ENCODE results near the gene ZNF865.

The ZNF865 gene

DNA sequence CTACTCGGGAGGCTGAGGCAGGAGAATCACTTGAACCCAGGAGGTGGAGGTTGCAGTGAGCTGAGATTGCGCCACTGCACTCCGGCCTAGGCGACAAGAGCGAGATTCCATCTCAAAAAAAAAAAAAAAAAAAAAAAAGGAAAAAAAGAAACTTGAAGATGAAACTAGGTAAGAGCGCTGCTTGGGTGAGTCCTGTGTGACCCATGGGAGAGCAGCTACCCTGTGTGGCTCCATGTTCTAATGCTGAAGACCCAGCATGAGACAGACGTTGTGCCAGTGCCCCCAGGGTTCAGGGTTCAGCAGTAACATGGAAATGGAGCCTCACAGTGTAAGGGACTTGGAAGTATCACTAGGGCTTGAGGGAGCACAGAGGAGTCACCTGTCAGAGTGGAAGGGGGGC, 13.0 kb downstream of the ZNF865 start:
- in situ Hi-C loops (cut with HindIII; ENCODE audit: low sequenced_read_pairs) = no loop called here
- no peak overlapping the region for H3K4me3 ChIP-seq (ENCODE audit: low read depth, low read length)
- TF ChIP-seq, protein P1, sequence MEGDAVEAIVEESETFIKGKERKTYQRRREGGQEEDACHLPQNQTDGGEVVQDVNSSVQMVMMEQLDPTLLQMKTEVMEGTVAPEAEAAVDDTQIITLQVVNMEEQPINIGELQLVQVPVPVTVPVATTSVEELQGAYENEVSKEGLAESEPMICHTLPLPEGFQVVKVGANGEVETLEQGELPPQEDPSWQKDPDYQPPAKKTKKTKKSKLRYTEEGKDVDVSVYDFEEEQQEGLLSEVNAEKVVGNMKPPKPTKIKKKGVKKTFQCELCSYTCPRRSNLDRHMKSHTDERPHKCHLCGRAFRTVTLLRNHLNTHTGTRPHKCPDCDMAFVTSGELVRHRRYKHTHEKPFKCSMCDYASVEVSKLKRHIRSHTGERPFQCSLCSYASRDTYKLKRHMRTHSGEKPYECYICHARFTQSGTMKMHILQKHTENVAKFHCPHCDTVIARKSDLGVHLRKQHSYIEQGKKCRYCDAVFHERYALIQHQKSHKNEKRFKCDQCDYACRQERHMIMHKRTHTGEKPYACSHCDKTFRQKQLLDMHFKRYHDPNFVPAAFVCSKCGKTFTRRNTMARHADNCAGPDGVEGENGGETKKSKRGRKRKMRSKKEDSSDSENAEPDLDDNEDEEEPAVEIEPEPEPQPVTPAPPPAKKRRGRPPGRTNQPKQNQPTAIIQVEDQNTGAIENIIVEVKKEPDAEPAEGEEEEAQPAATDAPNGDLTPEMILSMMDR (IDR thresholded peaks at IDR 0.05; ENCODE audit: low read depth, low read length) = no peak
- no peak for DNase-seq (ENCODE audit: low read depth, low spot score)

DNA sequence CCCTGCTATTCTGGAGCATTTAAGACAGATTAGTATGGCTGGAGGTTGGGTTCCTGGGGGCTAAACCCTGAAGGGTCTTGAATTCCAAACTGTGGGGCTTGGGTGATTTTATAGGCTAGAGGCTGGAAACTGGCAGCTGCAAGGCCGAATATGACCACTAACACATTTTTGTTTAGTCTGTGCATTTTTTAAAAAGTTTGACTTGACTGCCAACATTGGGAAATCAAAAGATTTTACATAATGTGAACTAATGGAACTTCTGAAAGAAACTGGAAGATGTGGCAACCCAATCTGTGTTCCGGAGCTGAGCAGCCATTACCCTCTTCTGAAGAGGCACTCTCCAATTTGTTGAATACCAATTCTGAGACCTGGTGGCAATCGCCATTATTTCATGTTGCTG, 13.8 kb downstream of the ZNF865 start:
- in situ Hi-C loops (cut with HindIII; ENCODE audit: low sequenced_read_pairs) = no loop called here
- no peak overlapping the region for H3K4me3 ChIP-seq (ENCODE audit: low read depth, low read length)
- no peak for DNase-seq (ENCODE audit: low read depth, low spot score)
- TF ChIP-seq, protein P1 (IDR thresholded peaks at IDR 0.05; ENCODE audit: low read depth, low read length) = no peak

DNA sequence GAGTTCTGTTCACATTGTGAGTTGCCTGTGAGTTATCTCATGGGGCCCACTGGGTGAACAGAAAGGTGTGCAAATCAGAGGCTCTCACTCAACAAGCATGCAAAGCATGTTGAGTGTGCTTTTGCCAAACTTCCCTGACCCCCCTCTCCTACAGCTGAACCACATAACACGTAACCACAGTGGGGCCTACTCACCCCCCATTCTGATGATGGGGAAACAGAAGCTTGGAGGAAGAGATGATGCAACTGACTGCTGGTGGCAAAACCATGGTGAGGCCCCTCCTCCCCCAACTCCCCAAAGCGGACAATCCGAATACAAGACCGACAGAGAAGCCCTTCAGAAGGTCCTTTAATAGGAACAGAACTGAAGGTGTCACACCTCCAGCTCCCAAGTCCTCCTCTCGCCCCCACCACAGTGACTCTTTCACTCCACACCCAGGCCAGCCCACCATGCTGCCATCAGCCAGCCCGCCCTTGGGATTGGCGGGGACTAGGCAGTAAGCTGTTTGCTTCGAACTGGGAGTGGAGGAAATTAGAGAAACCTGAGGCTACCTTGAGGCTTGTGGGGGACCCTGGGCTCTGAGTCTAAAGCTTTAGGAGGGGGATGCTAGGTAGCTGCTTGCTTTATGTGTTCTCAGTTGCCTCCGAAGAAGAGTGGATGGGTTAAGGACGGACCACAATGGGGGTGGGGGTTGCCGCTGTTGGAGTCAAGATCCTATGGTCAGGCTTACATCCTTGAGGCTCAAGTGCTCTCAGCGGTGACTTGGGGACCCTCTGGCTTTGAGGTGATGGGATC, 15.2 kb downstream of the ZNF865 start:
- no peak for DNase-seq (ENCODE audit: low read depth, low spot score)
- in situ Hi-C loops (cut with HindIII; ENCODE audit: low sequenced_read_pairs) = no loop called here
- H3K4me3 ChIP-seq (ENCODE audit: low read depth, low read length) = no peak overlapping the region
- TF ChIP-seq, protein P1 (IDR thresholded peaks at IDR 0.05; ENCODE audit: low read depth, low read length) = no peak

DNA sequence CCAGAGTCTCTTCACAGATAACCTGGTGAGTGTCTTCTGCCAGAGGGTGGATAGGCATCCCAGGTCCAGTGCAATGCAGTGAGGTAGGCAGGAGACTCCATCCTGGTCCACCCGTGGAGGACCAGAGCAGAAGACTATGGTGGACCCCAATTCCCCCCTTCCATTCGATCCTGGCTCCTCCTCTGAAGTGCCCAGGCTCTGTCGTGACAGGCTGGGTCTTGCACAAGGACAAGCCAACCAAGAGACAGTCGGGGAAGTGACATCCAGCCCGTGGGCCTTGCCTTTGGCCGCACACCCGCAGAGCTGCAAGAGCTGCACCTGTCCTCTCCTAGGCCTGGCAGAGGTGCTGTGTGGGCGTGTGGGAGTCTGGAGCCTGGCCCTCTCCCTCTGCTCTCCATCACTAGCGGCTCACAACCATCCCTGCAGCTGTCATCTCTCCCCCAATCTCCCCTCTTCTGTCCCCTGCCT, 15.8 kb downstream of the ZNF865 start:
- in situ Hi-C loops (cut with HindIII; ENCODE audit: low sequenced_read_pairs) = no loop called here
- no peak overlapping the region for H3K4me3 ChIP-seq (ENCODE audit: low read depth, low read length)
- DNase-seq (ENCODE audit: low read depth, low spot score) = no peak

DNA sequence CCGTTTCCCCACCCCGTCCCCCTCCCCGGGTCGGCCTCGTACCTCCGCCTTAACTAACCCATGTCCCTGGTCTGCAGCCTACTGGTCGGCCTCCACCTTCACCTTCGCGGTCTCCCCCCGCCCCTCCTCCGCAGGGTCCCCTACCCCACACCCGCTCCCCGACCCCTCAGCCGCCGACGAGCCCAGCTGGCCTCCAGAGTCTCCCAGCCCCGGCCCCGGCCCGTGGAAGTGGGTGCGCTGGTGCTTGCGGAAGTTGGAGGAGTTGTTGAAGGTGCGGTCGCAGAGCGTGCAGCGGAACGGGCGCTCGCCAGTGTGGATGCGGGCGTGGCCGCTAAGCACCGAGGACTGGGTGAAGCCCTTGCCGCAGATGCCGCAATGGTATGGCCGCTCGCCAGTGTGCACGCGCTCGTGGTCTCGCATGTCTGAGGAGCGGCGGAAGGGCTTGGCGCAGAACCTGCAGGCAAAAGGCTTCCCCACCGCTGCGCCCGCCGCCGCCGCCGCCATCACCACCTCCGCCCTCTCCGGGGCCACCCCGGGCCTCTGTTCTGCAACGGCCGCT, 16.3 kb downstream of the ZNF865 start:
- TF ChIP-seq, protein P1 (IDR thresholded peaks at IDR 0.05; ENCODE audit: low read depth, low read length) = no peak
- no peak overlapping the region for H3K4me3 ChIP-seq (ENCODE audit: low read depth, low read length)
- in situ Hi-C loops (cut with HindIII; ENCODE audit: low sequenced_read_pairs) = no loop called here
- DNase-seq (ENCODE audit: low read depth, low spot score) = no peak

More for the DNA sequence above, 15.8 kb downstream of the ZNF865 start:
- TF ChIP-seq, protein P1 (IDR thresholded peaks at IDR 0.05; ENCODE audit: low read depth, low read length) = no peak

DNA sequence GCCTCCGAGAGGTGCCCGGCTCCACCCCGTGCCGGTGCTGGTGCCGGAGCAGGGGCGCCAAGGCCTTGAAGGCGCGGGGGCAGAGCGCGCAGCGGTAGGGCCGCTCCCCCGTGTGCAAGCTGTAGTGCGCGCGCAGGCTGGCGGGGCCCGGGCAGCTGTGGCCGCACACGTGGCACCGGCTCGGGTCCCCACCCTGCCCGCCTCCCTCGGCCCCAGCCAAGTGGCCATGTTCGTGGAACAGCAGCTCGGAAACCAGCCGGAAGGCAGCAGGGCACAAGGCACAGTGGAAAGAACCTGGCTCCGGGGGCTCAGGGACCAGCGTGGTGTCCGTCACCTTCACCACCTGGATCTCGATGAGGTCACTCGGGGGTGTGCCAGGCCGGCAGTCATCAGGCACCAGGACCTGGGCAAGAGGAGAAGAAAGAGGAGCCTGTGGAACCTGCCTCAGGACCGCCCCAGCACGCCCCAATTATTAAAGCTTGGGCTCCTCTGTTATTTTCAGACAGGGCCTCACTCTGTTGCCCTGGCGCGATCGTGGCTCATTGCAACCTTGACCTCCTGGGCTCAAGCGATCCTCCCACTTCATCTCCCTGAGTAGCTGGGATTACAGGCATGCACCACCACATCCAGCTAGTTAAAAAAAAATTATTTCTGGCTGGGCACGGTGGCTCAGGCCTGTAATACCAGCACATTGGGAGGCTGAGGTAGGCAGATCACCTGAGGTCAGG, 17.0 kb downstream of the ZNF865 start:
- H3K4me3 ChIP-seq (ENCODE audit: low read depth, low read length) = no peak overlapping the region
- in situ Hi-C loops (cut with HindIII; ENCODE audit: low sequenced_read_pairs) = no loop called here
- no peak for DNase-seq (ENCODE audit: low read depth, low spot score)
- TF ChIP-seq, protein P1 (IDR thresholded peaks at IDR 0.05; ENCODE audit: low read depth, low read length) = no peak
